Smooth muscle cell (in vitro differentiated cells): ENCODE data around the gene CRLF2. TPM values are rescaled to one million over a fixed set of nuclear protein-coding genes. Genes with fewer than 3 reads are reported as not detected.

Experiments used
- DNase-seq: peaks from one replicate; lab custom pipeline; 2025; ENCODE audit not compliant: unreplicated experiment; lab: John Stamatoyannopoulos, UW
- H2AFZ ChIP-seq: fragments of 200-600 bp; sonication (generic); 2 replicates; pipeline ENCODE4 v1.6.0; 2016; ENCODE audit warnings: antibody characterized with exemption, low read depth, mild to moderate bottlenecking
- H3F3A ChIP-seq: fragments of 200-600 bp; sonication (generic); 2 replicates; pipeline ENCODE4 v1.6.0; 2017; ENCODE audit warnings: antibody characterized with exemption, low read depth
- H3K27ac ChIP-seq: fragments of 200-600 bp; sonication (generic); 2 replicates; pipeline ENCODE4 v1.5.1; 2016; ENCODE audit warnings: low read depth, mild to moderate bottlenecking
- H3K27me3 ChIP-seq: fragments of 200-600 bp; sonication (generic); 2 replicates; pipeline ENCODE4 v1.6.1; 2016; ENCODE audit warnings: low read depth, mild to moderate bottlenecking
- H3K36me3 ChIP-seq: fragments of 200-600 bp; sonication (generic); 2 replicates; pipeline ENCODE4 v1.5.1; 2016; ENCODE audit warnings: low read depth
- H3K4me1 ChIP-seq: fragments of 200-600 bp; sonication (generic); 2 replicates; pipeline ENCODE4 v1.5.1; 2016; ENCODE audit warnings: low read depth
- H3K4me2 ChIP-seq: fragments of 200-600 bp; sonication (generic); 2 replicates; pipeline ENCODE4 v1.6.0; 2016; ENCODE audit warnings: mild to moderate bottlenecking
- H3K4me3 ChIP-seq: fragments of 200-600 bp; sonication (generic); 2 replicates; pipeline ENCODE4 v1.5.1; 2016; ENCODE audit warnings: mild to moderate bottlenecking
- H3K79me2 ChIP-seq: fragments of 200-600 bp; sonication (generic); 2 replicates; pipeline ENCODE4 v1.6.0; 2016; ENCODE audit warnings: low read depth, mild to moderate bottlenecking
- H3K9ac ChIP-seq: fragments of 200-600 bp; sonication (generic); 2 replicates; pipeline ENCODE4 v1.6.0; 2016; ENCODE audit warnings: low read depth
- H3K9me3 ChIP-seq: fragments of 200-600 bp; sonication (generic); replicated peaks from 2 replicates; pipeline ENCODE4 v1.5.1; 2016; ENCODE audit warnings: low read depth
- H4K20me1 ChIP-seq: fragments of 200-600 bp; sonication (generic); 2 replicates; pipeline ENCODE4 v1.6.0; 2016; ENCODE audit warnings: low read depth
- WGBS: methylation state at CpG from one replicate; pipeline ENCODE4 v1.1.7; 2016; ENCODE audit warnings: low lambda C conversion rate; 5-methylcytosine and 5-hydroxymethylcytosine counted together
- polyA plus RNA-seq: library from polyadenylated mRNA; unstranded; fragments of >200 nt; fragmentation: Nextera tagmentation; extraction: Ambion mirVana; gene quantifications from 2 replicates; pipeline ENCODE4 v1.2.1, GENCODE V29; 2016
- total RNA-seq: library from RNA; depleted of rRNA; stranded (reverse); fragments of >200 nt; gene quantifications from 2 replicates; pipeline ENCODE4 v1.2.3, GENCODE V29; 2014
- TF ChIP-seq, protein P1 (sequence below): fragments of 200-600 bp; sonication (generic); IDR thresholded peaks from 2 replicates; pipeline ENCODE4 v1.5.1; 2017; ENCODE audit warnings: borderline replicate concordance, mild to moderate bottlenecking, antibody characterized with exemption; ENCODE audit not compliant: insufficient read depth, poor library complexity, severe bottlenecking

CRLF2 gene
- total and polyA plus RNA-seq, 2 experiments from 2014 or later: not detected

DNA sequence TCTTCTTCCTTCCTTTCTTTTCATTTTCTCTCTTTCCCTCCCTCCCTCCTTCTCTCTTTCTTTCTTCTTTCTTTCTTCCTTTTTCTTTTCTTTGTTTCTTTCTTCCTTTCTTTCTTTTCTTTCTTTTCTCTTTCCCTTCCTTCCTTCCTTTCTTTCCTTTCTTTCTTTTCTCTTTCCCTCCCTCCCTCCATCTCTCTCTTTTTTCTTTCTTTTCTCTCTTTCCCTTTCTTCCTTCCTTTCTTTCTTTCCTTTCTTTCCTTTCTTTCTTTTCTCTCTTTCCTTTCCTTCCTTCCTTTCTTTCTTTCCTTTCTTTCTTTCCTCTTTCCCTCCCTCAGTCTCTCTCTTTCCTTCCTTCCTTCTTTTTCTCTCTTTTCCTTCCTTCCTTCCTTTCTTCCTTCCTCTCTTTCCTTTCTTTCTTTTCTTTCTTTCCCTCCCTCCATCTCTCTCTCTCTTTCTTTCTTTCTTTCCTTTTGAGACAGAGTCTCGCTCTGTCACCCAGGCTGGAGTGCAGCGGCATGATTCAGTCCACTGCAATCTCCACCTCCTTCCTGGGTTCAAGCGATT, 44.4 kb downstream of the CRLF2 start:
- Histone ChIP-seq H3K9ac (no peak overlapping the region), H4K20me1 (no peaks in the 10 kb centered on the region), H3F3A (no peaks in the 10 kb centered on the region), H3K36me3 (no peaks in the 10 kb centered on the region), H3K27me3 (no peaks in the 10 kb centered on the region), H3K27ac (no peak overlapping the region), H3K9me3 (no peaks in the 10 kb centered on the region), H3K4me3 (no peak overlapping the region), H3K79me2 (no peaks in the 10 kb centered on the region), H3K4me1 (no peaks in the 10 kb centered on the region), H2AFZ (no peak overlapping the region), H3K4me2 (no peak overlapping the region)
- no peak for DNase-seq
- TF ChIP-seq, protein P1, sequence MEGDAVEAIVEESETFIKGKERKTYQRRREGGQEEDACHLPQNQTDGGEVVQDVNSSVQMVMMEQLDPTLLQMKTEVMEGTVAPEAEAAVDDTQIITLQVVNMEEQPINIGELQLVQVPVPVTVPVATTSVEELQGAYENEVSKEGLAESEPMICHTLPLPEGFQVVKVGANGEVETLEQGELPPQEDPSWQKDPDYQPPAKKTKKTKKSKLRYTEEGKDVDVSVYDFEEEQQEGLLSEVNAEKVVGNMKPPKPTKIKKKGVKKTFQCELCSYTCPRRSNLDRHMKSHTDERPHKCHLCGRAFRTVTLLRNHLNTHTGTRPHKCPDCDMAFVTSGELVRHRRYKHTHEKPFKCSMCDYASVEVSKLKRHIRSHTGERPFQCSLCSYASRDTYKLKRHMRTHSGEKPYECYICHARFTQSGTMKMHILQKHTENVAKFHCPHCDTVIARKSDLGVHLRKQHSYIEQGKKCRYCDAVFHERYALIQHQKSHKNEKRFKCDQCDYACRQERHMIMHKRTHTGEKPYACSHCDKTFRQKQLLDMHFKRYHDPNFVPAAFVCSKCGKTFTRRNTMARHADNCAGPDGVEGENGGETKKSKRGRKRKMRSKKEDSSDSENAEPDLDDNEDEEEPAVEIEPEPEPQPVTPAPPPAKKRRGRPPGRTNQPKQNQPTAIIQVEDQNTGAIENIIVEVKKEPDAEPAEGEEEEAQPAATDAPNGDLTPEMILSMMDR: no peak
- 94% methylated on average over 3 of the region's 3 CpGs for WGBS

DNA sequence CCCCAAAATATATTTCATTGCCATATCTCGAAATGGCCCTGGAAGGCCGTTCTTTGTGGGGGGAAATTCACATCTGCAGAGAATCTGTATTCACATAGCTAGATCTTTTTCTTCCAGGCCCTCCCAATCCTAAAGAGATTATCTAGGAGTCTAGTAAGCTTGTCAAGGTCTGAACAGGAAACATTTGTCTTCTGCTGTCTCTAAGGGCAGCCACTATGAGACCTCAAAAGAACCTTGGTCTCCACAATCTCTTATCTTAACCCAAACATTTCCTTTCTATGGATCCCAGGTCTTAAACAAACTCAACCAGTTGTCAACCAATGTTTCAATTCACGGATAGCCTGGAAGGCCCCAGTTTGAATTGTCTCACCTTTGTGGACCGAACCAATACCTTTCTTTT, 45.0 kb downstream of the CRLF2 start:
- DNase-seq: no peak
- H3K4me2 ChIP-seq: no peak overlapping the region
- H2AFZ ChIP-seq: no peak overlapping the region
- no peaks in the 10 kb centered on the region for H3K36me3 ChIP-seq
- no peaks in the 10 kb centered on the region for H3K9me3 ChIP-seq
- H3K4me3 ChIP-seq: no peak overlapping the region
- 75% methylated on average over 4 of the region's 4 CpGs for WGBS
- H4K20me1 ChIP-seq: no peaks in the 10 kb centered on the region
- TF ChIP-seq, protein P1: no peak
- H3K27ac ChIP-seq: no peak overlapping the region
- H3K27me3 ChIP-seq: no peaks in the 10 kb centered on the region
- H3K9ac ChIP-seq: no peak overlapping the region
- no peaks in the 10 kb centered on the region for H3K79me2 ChIP-seq
- H3F3A ChIP-seq: no peaks in the 10 kb centered on the region
- no peaks in the 10 kb centered on the region for H3K4me1 ChIP-seq

DNA sequence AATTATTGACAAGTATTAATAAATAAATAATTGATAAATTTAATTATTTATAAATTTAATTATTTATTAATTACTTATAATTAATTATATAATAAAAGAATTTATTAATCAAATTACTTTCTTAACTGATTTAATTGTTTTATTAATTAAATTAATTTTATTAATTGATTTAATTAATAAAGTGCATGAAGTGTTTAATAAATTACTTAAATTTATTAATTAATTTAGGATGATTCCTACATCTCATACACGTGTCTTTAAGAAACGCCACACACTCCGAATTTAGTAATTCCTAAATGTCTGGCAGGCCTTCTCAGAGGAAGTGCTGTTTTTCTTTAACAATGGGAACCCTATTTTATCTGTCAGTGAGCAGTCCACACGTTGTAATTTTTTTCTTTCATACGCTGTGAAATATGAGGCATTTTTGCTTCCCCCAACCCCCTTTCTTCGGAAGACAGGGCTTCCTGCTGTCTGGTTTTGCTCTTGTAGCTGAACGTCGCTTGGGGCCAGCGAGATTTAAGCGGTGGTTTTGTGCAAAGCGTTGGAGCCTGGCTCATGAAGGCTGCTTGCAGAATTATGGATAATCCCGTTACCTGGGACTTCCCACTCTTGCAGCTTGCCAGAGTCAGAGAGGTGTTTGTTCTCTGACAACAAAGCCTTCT, 46.8 kb downstream of the CRLF2 start:
- no peaks in the 10 kb centered on the region for H3K4me1 ChIP-seq
- no peak overlapping the region for H3K4me3 ChIP-seq
- H3K9me3 ChIP-seq: no peaks in the 10 kb centered on the region
- WGBS: 43% methylated on average over 12 of the region's 12 CpGs
- no peaks in the 10 kb centered on the region for H3K79me2 ChIP-seq
- no peak overlapping the region for H3K9ac ChIP-seq
- H3F3A ChIP-seq: no peaks in the 10 kb centered on the region
- DNase-seq: no peak
- no peak overlapping the region for H2AFZ ChIP-seq
- no peak overlapping the region for H3K27ac ChIP-seq
- no peaks in the 10 kb centered on the region for H3K27me3 ChIP-seq
- no peaks in the 10 kb centered on the region for H4K20me1 ChIP-seq
- H3K36me3 ChIP-seq: no peaks in the 10 kb centered on the region
- TF ChIP-seq, protein P1: no peak
- peak overlapping the region; percentile 30 for H3K4me2 ChIP-seq
